ENCODE data around the gene NDE1. TPM values are rescaled to one million over a fixed set of nuclear protein-coding genes. Genes with fewer than 3 reads are reported as not detected.

NDE1 gene
- polyA plus RNA-seq, 2 of the 4 experiments (the other 2 are of a cell fraction), result 27.6 to 30.6 TPM

DNA sequence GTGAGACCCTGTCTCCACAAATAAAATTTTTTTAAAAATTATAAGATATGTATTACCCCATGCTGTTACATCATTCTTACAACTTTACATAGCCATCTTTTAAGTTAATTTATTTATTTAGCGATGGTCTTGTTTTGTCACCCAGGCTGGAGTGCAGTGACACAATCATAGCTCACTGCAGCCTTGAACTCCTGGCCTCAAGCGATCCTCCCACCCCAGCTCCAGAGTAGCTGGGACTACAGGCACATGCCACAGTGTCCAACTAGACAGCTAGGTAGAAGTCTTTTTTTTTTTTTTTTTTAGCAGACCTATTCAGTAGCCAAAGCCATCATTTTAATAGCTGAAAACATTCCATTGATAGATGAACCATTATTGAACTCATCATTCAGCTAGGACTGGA lies 92.7 kb downstream of the NDE1 start (continued):
- no peak for TF ChIP-seq PBX3 (IDR thresholded peaks at IDR 0.05)

GRCh38 chr16:15743657-15744056 lies 93.6 kb downstream of the NDE1 start:
- no peak for DNase-seq (ENCODE audit: low read depth in 1 of 2, low spot score in 1 of 2)
- H3K27ac ChIP-seq, result no peak overlapping the region

GRCh38 chr16:15746332-15746731 lies 96.3 kb downstream of the NDE1 start:
- no peak for ATAC-seq
- FAIRE-seq, result no peak
- no peak overlapping the region for H3K4me3 ChIP-seq
- POLR2A ChIA-PET, result no interaction called here
- WGBS (ENCODE audit: missing lambda C conversion rate), result 94% methylated on average over 6 of the region's 6 CpGs
- TF ChIP-seq EP300 (IDR thresholded peaks at IDR 0.05) (no peak), CHD4 (IDR thresholded peaks at IDR 0.05; ENCODE audit: borderline replicate concordance) (no peak), PBX3 (IDR thresholded peaks at IDR 0.05) (no peak), ZFP36 (IDR thresholded peaks at IDR 0.05; ENCODE audit: borderline replicate concordance, partially characterized antibody) (no peak)
- no peaks in the 10 kb centered on the region for H3K4me1 ChIP-seq
- no peak overlapping the region for H3K27ac ChIP-seq
- CTCF ChIA-PET, result interaction anchor here (1.0 to 2.5 kb wide), 2 partner anchors 10 kb away, joined by 4 to 12 read pairs; no protein-coding TSS in a partner anchor
- no peak for DNase-seq (ENCODE audit: low read depth in 1 of 2, low spot score in 1 of 2)
- no peaks in the 10 kb centered on the region for H3K9me3 ChIP-seq
- H3K4me2 ChIP-seq, result no peak overlapping the region

More at GRCh38 chr16:15743657-15744056, 93.6 kb downstream of the NDE1 start:
- FAIRE-seq, result no peak
- ChIA-PET CTCF (interaction anchor here (1.3 kb wide), 1 partner anchor 12 kb away, joined by 4 read pairs; no protein-coding TSS in a partner anchor), POLR2A (no interaction called here)
- no peaks in the 10 kb centered on the region for H3K9me3 ChIP-seq
- no peak overlapping the region for H3K4me2 ChIP-seq
- no peak overlapping the region for H3K4me3 ChIP-seq
- no peak for ATAC-seq
- H3K4me1 ChIP-seq, result no peaks in the 10 kb centered on the region
- TF ChIP-seq NR3C1 (IDR thresholded peaks at IDR 0.05) (no peak), CHD2 (IDR thresholded peaks at IDR 0.05; ENCODE audit: low read length, partially characterized antibody) (no peak), SREBF2 (IDR thresholded peaks at IDR 0.05) (no peak), HOXB5 (CRISPR knock-in tag; IDR thresholded peaks at IDR 0.05) (no peak), FOSB (CRISPR knock-in tag; IDR thresholded peaks at IDR 0.05) (no peak), USF2 (IDR thresholded peaks at IDR 0.05) (no peak), KDM1A (IDR thresholded peaks at IDR 0.05; ENCODE audit: low read depth) (no peak), RCOR1 (IDR thresholded peaks at IDR 0.05; ENCODE audit: low read depth, low read length) (no peak), KDM5A (IDR thresholded peaks at IDR 0.05) (no peak), GATA3 (IDR thresholded peaks at IDR 0.05; ENCODE audit: borderline replicate concordance) (no peak), EP300 (IDR thresholded peaks at IDR 0.05) (no peak), TP53 (CRISPR knock-in tag; IDR thresholded peaks at IDR 0.05) (no peak), CBX8 (IDR thresholded peaks at IDR 0.05) (no peak), CHD4 (IDR thresholded peaks at IDR 0.05; ENCODE audit: borderline replicate concordance) (no peak), RARB (CRISPR knock-in tag; IDR thresholded peaks at IDR 0.05) (no peak)
- TF ChIP-seq, protein P1, sequence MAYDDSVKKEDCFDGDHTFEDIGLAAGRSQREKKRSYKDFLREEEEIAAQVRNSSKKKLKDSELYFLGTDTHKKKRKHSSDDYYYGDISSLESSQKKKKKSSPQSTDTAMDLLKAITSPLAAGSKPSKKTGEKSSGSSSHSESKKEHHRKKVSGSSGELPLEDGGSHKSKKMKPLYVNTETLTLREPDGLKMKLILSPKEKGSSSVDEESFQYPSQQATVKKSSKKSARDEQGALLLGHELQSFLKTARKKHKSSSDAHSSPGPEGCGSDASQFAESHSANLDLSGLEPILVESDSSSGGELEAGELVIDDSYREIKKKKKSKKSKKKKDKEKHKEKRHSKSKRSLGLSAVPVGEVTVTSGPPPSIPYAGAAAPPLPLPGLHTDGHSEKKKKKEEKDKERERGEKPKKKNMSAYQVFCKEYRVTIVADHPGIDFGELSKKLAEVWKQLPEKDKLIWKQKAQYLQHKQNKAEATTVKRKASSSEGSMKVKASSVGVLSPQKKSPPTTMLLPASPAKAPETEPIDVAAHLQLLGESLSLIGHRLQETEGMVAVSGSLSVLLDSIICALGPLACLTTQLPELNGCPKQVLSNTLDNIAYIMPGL (CRISPR knock-in tag; IDR thresholded peaks at IDR 0.05; ENCODE audit: borderline replicate concordance), result no peak
- TF ChIP-seq, protein P2, sequence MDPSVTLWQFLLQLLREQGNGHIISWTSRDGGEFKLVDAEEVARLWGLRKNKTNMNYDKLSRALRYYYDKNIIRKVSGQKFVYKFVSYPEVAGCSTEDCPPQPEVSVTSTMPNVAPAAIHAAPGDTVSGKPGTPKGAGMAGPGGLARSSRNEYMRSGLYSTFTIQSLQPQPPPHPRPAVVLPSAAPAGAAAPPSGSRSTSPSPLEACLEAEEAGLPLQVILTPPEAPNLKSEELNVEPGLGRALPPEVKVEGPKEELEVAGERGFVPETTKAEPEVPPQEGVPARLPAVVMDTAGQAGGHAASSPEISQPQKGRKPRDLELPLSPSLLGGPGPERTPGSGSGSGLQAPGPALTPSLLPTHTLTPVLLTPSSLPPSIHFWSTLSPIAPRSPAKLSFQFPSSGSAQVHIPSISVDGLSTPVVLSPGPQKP (IDR thresholded peaks at IDR 0.05; ENCODE audit: low read depth, low read length), result no peak
- whole genome bisulfite sequencing (ENCODE audit: missing lambda C conversion rate), result 46% methylated on average over 1 of the region's 1 CpG

All from A549 (cell line).